GM20431 (cell line): ENCODE results near the gene RBM20.

Source experiments
- in situ Hi-C: fragments of 300-500 bp; cut with MseI, MboI; formaldehyde crosslinking; loops from one replicate; pipeline ENCODE4 v1.15.0; 2020; ENCODE audit warnings: low sequenced_read_pairs; ENCODE audit not compliant: unreplicated experiment

The RBM20 gene

GRCh38 chr10:110821508-110821907, 177.4 kb downstream of the RBM20 start:
- in situ Hi-C loops: no loop called here

GRCh38 chr10:110822035-110822711, 178.0 kb downstream of the RBM20 start:
- in situ Hi-C loops: no loop called here

- in situ Hi-C loops: no loop called here
Observed at GRCh38 chr10:110822712-110823311, 178.7 kb downstream of the RBM20 start.

- in situ Hi-C loops: no loop called here
Observed at GRCh38 chr10:110824152-110824441, 180.0 kb downstream of the RBM20 start.

- in situ Hi-C loops: no loop called here
Observed at GRCh38 chr10:110824660-110825059, 180.5 kb downstream of the RBM20 start.

- in situ Hi-C loops: no loop called here
Observed at GRCh38 chr10:110825508-110825907, 181.4 kb downstream of the RBM20 start.

- in situ Hi-C loops: no loop called here
Observed at GRCh38 chr10:110827410-110827809, 183.3 kb downstream of the RBM20 start.

- in situ Hi-C loops: no loop called here
Observed at GRCh38 chr10:110827875-110828274, 183.7 kb downstream of the RBM20 start.

- in situ Hi-C loops: no loop called here
Observed at GRCh38 chr10:110828525-110828924, 184.4 kb downstream of the RBM20 start.

- in situ Hi-C loops: no loop called here
Observed at GRCh38 chr10:110829721-110830410, 185.7 kb downstream of the RBM20 start.

GRCh38 chr10:110833234-110833940, 189.3 kb downstream of the RBM20 start:
- in situ Hi-C loops: no loop called here

GRCh38 chr10:110833941-110834628, 189.9 kb downstream of the RBM20 start:
- in situ Hi-C loops: no loop called here

GRCh38 chr10:110834629-110835301, 190.6 kb downstream of the RBM20 start:
- in situ Hi-C loops: no loop called here

GRCh38 chr10:110835841-110836240, 191.7 kb downstream of the RBM20 start:
- in situ Hi-C loops: no loop called here

GRCh38 chr10:110836706-110837105, 192.6 kb downstream of the RBM20 start:
- in situ Hi-C loops: no loop called here

GRCh38 chr10:110837418-110838171, 193.5 kb downstream of the RBM20 start:
- in situ Hi-C loops: no loop called here

- in situ Hi-C loops: no loop called here
Observed at GRCh38 chr10:110840225-110840922, 196.2 kb downstream of the RBM20 start.

GRCh38 chr10:110840923-110841428, 196.8 kb downstream of the RBM20 start:
- in situ Hi-C loops: no loop called here
